Measurements from ENCODE around the gene EML6. TPM values are rescaled to one million over a fixed set of nuclear protein-coding genes. Genes with fewer than 3 reads are reported as not detected.

The EML6 gene
- total and polyA plus RNA-seq, 10 of the 15 experiments (the other 5 are each of a cell fraction or from before 2014, with no cell fraction given): 0.09 to 0.67 (median 0.21) TPM

- TF ChIP-seq USF2 (IDR thresholded peaks at IDR 0.05; ENCODE audit: borderline replicate concordance, low read depth, low read length) (peak; percentile 44; the same call in 1 of the 2 replicates), POLR2AphosphoS5 (IDR thresholded peaks at IDR 0.05; ENCODE audit: low read length) (peak; percentile 65), CREB1 (IDR thresholded peaks at IDR 0.05; ENCODE audit: low read depth) (peak; percentile 75), ATF2 (IDR thresholded peaks at IDR 0.05; ENCODE audit: low read length) (peak; percentile 30; the same call in 1 of the 2 replicates), CREM (IDR thresholded peaks at IDR 0.05; ENCODE audit: low read depth) (peak; percentile 57; the same call in 1 of the 2 replicates), NBN (IDR thresholded peaks at IDR 0.05) (peak; percentile 40; the same call in 1 of the 2 replicates), ZNF207 (IDR thresholded peaks at IDR 0.05; ENCODE audit: borderline replicate concordance) (0 out of 2 replicates have a peak, but pooled peaks have one; percentile 36), ZSCAN29 (IDR thresholded peaks at IDR 0.05) (peak; percentile 89), RELB (IDR thresholded peaks at IDR 0.05; ENCODE audit: low read depth) (peak; percentile 60; the same call in 1 of the 2 replicates), ZNF687 (IDR thresholded peaks at IDR 0.05) (0 out of 2 replicates have a peak, but pooled peaks have one; percentile 53), IRF4 (IDR thresholded peaks at IDR 0.05; ENCODE audit: low read depth, low read length) (0 out of 2 replicates have a peak, but pooled peaks have one; percentile 19), MTA2 (IDR thresholded peaks at IDR 0.05; ENCODE audit: low read depth) (peak; percentile 38; the same call in 1 of the 2 replicates), ZNF24 (IDR thresholded peaks at IDR 0.05) (peak; percentile 40; the same call in 1 of the 2 replicates), IKZF2 (IDR thresholded peaks at IDR 0.05) (peak in 1 of 2 experiments; percentile 52; a peak in 2 of 4 replicates), ZNF592 (IDR thresholded peaks at IDR 0.05) (no peak), POLR2A (IDR thresholded peaks at IDR 0.05; ENCODE audit: low read depth, low read length) (peak; percentile 53; the same call in 1 of the 2 replicates), RUNX3 (IDR thresholded peaks at IDR 0.05; ENCODE audit: low read length) (0 out of 2 replicates have a peak, but pooled peaks have one; percentile 29), SPI1 (IDR thresholded peaks at IDR 0.05; ENCODE audit: borderline replicate concordance, insufficient read depth, low read depth, low read length) (0 out of 2 replicates have a peak, but pooled peaks have one; percentile 20), RAD51 (IDR thresholded peaks at IDR 0.05) (peak; percentile 88)
These were observed 286.7 kb downstream of the EML6 start (continued) for GRCh38 chr2:55010149-55010591.

Data from GM12878 (cell line).